GM21515 (cell line): ENCODE measurements around the gene C1S.
"Not testable (repeated sequence)": the region's sequence is repeated elsewhere in the genome, so short reads cannot be mapped to it uniquely, and the experiment has no call there.

Source experiments
- ATAC-seq: cut with Tn5 transposase; IDR thresholded peaks from one replicate; pipeline ENCODE4 v1.9.1; 2021; ENCODE audit not compliant: unreplicated experiment

Gene C1S

GRCh38 chr12:7101694-7102131 lies 41.2 kb downstream of the C1S start:
- ATAC-seq: no peak

GRCh38 chr12:7102582-7102981 lies 42.1 kb downstream of the C1S start:
- no peak for ATAC-seq

- ATAC-seq: no peak
These were observed 43.5 kb downstream of the C1S start for GRCh38 chr12:7103837-7104584.

- no peak for ATAC-seq
These were observed 45.6 kb downstream of the C1S start for GRCh38 chr12:7106082-7106481.

- not testable (repeated sequence) for ATAC-seq
These were observed 46.7 kb downstream of the C1S start for GRCh38 chr12:7107181-7107580.

- ATAC-seq: no peak
These were observed 47.1 kb downstream of the C1S start for GRCh38 chr12:7107636-7108002.

- peak; percentile 84 for ATAC-seq
These were observed 47.7 kb downstream of the C1S start for GRCh38 chr12:7108003-7108795.

GRCh38 chr12:7108796-7109571 lies 48.5 kb downstream of the C1S start, which contains the start of gene C1RL:
C1RL (minus strand) TSS chr12:7109214; CDS start chr12:7109180, 34 bp downstream.
- no peak for ATAC-seq

GRCh38 chr12:7109572-7109920 lies 49.0 kb downstream of the C1S start:
- ATAC-seq: no peak

GRCh38 chr12:7110661-7111060 lies 50.1 kb downstream of the C1S start:
- ATAC-seq: no peak

- ATAC-seq: no peak
These were observed 51.5 kb downstream of the C1S start for GRCh38 chr12:7112041-7112440.

GRCh38 chr12:7113389-7113871 lies 52.9 kb downstream of the C1S start:
- ATAC-seq: no peak

GRCh38 chr12:7114008-7114407 lies 53.5 kb downstream of the C1S start:
- no peak for ATAC-seq

- no peak for ATAC-seq
These were observed 54.3 kb downstream of the C1S start for GRCh38 chr12:7114851-7115250.

- ATAC-seq: no peak
These were observed 55.7 kb downstream of the C1S start for GRCh38 chr12:7116196-7116595.

GRCh38 chr12:7116916-7117315 lies 56.4 kb downstream of the C1S start:
- no peak for ATAC-seq

GRCh38 chr12:7117670-7118069 lies 57.2 kb downstream of the C1S start:
- no peak for ATAC-seq

GRCh38 chr12:7118881-7119280 lies 58.4 kb downstream of the C1S start:
- no peak for ATAC-seq

- no peak for ATAC-seq
These were observed 59.6 kb downstream of the C1S start for GRCh38 chr12:7120166-7120565.
